Stomach (tissue), 4 donors: ENCODE results near the gene ARL13B.

Experiments used
- POLR2A ChIP-seq, 4 donors: fragments of 450-650 bp; IDR thresholded peaks; one replicate each; pipeline ENCODE4 v1.6.1; 2016; ENCODE audit warnings: antibody characterized with exemption in 4 of 4, control low read depth in 2 of 4, mild to moderate bottlenecking in 1 of 4, moderate library complexity in 1 of 4
- POLR2AphosphoS5 ChIP-seq, 3 donors: sonication (generic); formaldehyde crosslinking; IDR thresholded peaks; one replicate each; pipeline ENCODE4 v1.6.1; 2016; ENCODE audit warnings: antibody characterized with exemption in 3 of 3
- TF ChIP-seq, protein P1 (sequence below), 7 experiments: fragments of 450-650 bp in 4 of 7; fragments of 200-600 bp in 3 of 7; sonication (generic) in 3 of 7; IDR thresholded peaks; one replicate each; pipeline ENCODE4 v1.5.1; 2016 to 2019; ENCODE audit warnings: antibody characterized with exemption in 7 of 7, control low read depth in 2 of 7, mild to moderate bottlenecking in 1 of 7

DNA sequence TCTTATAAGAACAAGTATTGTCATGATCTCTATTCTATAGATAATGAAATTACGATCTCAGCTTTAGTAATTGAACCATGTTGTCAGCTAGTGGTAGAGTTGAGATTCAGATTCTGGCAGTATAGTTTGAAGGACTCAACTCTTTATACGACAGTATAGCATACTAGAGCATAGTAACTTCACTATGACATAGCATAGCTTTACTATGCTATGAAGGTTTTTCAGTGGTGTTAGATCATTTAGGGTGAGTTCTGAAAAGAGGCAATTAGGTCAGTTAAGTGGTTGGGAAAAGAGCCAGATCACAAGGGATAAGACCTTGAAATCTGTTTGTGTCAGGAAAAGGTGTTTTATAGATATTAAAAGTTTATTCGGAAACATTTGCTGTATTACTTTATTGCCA lies 40.3 kb downstream of the ARL13B start:
- no peak for TF ChIP-seq POLR2A (IDR thresholded peaks at IDR 0.05)
- TF ChIP-seq POLR2AphosphoS5 (IDR thresholded peaks at IDR 0.05): no peak
- TF ChIP-seq, protein P1, sequence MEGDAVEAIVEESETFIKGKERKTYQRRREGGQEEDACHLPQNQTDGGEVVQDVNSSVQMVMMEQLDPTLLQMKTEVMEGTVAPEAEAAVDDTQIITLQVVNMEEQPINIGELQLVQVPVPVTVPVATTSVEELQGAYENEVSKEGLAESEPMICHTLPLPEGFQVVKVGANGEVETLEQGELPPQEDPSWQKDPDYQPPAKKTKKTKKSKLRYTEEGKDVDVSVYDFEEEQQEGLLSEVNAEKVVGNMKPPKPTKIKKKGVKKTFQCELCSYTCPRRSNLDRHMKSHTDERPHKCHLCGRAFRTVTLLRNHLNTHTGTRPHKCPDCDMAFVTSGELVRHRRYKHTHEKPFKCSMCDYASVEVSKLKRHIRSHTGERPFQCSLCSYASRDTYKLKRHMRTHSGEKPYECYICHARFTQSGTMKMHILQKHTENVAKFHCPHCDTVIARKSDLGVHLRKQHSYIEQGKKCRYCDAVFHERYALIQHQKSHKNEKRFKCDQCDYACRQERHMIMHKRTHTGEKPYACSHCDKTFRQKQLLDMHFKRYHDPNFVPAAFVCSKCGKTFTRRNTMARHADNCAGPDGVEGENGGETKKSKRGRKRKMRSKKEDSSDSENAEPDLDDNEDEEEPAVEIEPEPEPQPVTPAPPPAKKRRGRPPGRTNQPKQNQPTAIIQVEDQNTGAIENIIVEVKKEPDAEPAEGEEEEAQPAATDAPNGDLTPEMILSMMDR (IDR thresholded peaks at IDR 0.05): no peak
